MM.1S (cell line): ENCODE measurements around the gene ZBTB7C.

ENCODE experiments used
- CTCF ChIP-seq: fragments of 300-600 bp; sonication (generic); IDR thresholded peaks from 2 replicates; pipeline ENCODE4 v1.5.1; 2016; ENCODE audit warnings: antibody characterized with exemption, low read length, mixed read lengths
- EZH2 ChIP-seq: fragments of 300-600 bp; sonication (generic); optimal IDR thresholded peaks from 2 replicates; pipeline ENCODE3; 2017; ENCODE audit warnings: low read depth, mild to moderate bottlenecking, antibody characterized with exemption, low read length, mixed read lengths

- TF ChIP-seq CTCF = no peak
- no peak for TF ChIP-seq EZH2
Observed at GRCh38 chr18:48099481-48100164, 309.6 kb downstream of the ZBTB7C start.
